NT2/D1 (cell line): ENCODE measurements around the gene RMRP.

Experiments
- YY1 ChIP-seq: IDR thresholded peaks from 2 replicates; pipeline ENCODE4 v1.6.1; 2011; ENCODE audit not compliant: insufficient read length, insufficient read depth
- ZNF274 ChIP-seq: IDR thresholded peaks from 2 replicates; pipeline ENCODE4 v1.6.1; 2011; ENCODE audit warnings: mild to moderate bottlenecking, low read depth, low read length

DNA sequence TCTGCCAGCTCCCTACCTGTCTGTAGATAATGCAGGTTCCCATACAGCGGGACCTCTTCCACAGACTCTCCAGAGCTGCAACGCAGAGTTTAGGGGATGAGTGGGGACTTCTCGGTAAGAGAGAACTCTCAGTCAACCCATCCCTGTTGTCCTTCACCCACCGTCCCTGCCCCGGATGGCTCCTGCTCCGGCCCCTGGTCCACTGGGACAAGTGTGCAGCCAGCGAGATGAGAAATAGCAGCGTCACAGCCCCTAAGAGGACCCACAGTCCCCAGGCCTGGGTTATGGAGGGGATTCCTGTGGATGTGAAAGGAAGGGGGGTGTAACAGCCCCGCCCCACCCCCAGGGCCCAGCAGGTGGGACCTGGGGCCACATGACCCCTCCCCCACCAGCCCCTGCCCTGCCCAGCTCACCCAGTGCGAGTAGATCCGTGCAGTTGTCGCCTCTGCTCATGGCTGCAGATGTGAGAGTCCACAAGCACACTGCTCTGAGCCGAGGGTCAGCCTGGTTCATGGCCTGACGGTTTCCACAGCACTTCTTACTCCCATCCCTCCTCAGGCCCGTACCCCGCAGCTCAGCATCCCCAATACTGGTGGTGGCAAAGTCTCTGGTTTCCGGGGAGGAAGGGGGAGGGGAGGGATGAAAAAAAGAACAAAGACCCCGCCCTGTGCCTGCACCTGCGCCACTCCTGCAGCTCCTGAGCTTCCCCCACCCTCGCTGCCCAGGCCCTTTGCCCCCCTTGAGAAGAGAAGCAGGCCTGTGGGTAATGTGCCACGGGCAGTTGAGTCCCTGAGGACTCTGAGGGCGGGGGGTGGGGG lies 7.3 kb downstream of the RMRP start, which contains the start of gene SIT1:
- TF ChIP-seq YY1, result no peak
- TF ChIP-seq ZNF274, result no peak
